ENCODE measurements around the gene TTC23. TPM values are rescaled to one million over a fixed set of nuclear protein-coding genes. Genes with fewer than 3 reads are reported as not detected.

TTC23 gene
- total and polyA plus RNA-seq, 9 of the 15 experiments (the other 6 are each of a cell fraction or from before 2014, with no cell fraction given): 0.41 to 4.5 (median 2.5) TPM

- no peak for ATAC-seq
- intact Hi-C loops (cut with micrococcal nuclease): no loop called here
- WGBS (ENCODE audit: insufficient coverage, low coverage, missing lambda C conversion rate): 11% methylated on average over 7 of the region's 8 CpGs
- DNase-seq (ENCODE audit: extremely low read depth in 1 of 4, low spot score in 3 of 4): no peak
- Histone ChIP-seq H3K27me3 (ENCODE audit: control insufficient read depth in 2 of 2, insufficient read depth in 2 of 2, low read length in 2 of 2) (peaks cover 6 to 33% of the 10 kb centered on the region in 2 experiments; a peak in 4 of 5 replicates), H4K20me1 (replicated peaks; ENCODE audit: control insufficient read depth, insufficient read depth, low read length) (no peaks in the 10 kb centered on the region), H3K27ac (ENCODE audit: extremely low read depth, low read depth, low read length) (no peak overlapping the region), H2AFZ (ENCODE audit: low read depth, low read length) (no peak overlapping the region), H3K9me1 (ENCODE audit: control insufficient read depth, insufficient read depth, low read length) (no peaks in the 10 kb centered on the region), H3K79me2 (ENCODE audit: control insufficient read depth, insufficient read depth, low read length) (no peaks in the 10 kb centered on the region), H3K4me3 (no peak overlapping the region), H3K9me3 (replicated peaks; ENCODE audit: control insufficient read depth, insufficient read depth, low read depth, low read length) (no peaks in the 10 kb centered on the region), H3K36me3 (ENCODE audit: control insufficient read depth, insufficient read depth, low read length) (no peaks in the 10 kb centered on the region), H3K4me2 (ENCODE audit: insufficient read depth, low read length) (no peak overlapping the region), H3K4me1 (replicated peaks in 1 of 2; ENCODE audit: control insufficient read depth in 2 of 2, insufficient read depth in 2 of 2, low read length in 2 of 2) (no peaks in the 10 kb centered on the region), H3K9ac (ENCODE audit: insufficient read depth in 1 of 2, low read depth in 2 of 2, low read length in 2 of 2) (no peak overlapping the region)
- no peak for FAIRE-seq
- POLR2A ChIA-PET: interaction anchor here (0.6 to 1.0 kb wide), 2 partner anchors 8 to 26 kb away, joined by 3 to 6 read pairs; no protein-coding TSS in a partner anchor
- no TSS peak for BruUV-seq (replicated peaks)
- CTCF ChIA-PET (ENCODE audit: low intra/inter-chr PET ratio): no interaction called here
- in situ Hi-C loops (cut with MboI): no loop called here
- no peak for TF ChIP-seq ZNF133 (CRISPR knock-in tag; IDR thresholded peaks at IDR 0.05)
- no peak for TF ChIP-seq ZNF589 (CRISPR knock-in tag; IDR thresholded peaks at IDR 0.05; ENCODE audit: low read depth)
- TF ChIP-seq ELF4 (CRISPR knock-in tag; IDR thresholded peaks at IDR 0.05): no peak
- TF ChIP-seq TBP (optimal IDR thresholded peaks at IDR 0.05; ENCODE audit: low read depth, low read length): no peak
- TF ChIP-seq MXD1 (CRISPR knock-in tag; IDR thresholded peaks at IDR 0.05; ENCODE audit: borderline replicate concordance, poor library complexity, severe bottlenecking): no peak
- TF ChIP-seq ZNF79 (CRISPR knock-in tag; IDR thresholded peaks at IDR 0.05; ENCODE audit: low read depth): no peak
- no peak for TF ChIP-seq LEF1 (IDR thresholded peaks at IDR 0.05)
- TF ChIP-seq SRSF3 (IDR thresholded peaks at IDR 0.05; ENCODE audit: insufficient read depth, low read length): no peak
- TF ChIP-seq SP2 (IDR thresholded peaks at IDR 0.05; ENCODE audit: extremely low read depth, low read depth, low read length, poor library complexity, severe bottlenecking): no peak
- no peak for TF ChIP-seq ATF1 (CRISPR knock-in tag; IDR thresholded peaks at IDR 0.05)
- no peak for TF ChIP-seq ATF1 (tag; IDR thresholded peaks at IDR 0.05)
Measured at GRCh38 chr15:99117111-99117510, 132.3 kb downstream of the TTC23 start.

Measured in K562 (cell line).